HCT116 (cell line): ENCODE measurements around the gene FERMT1. TPM values are rescaled to one million over a fixed set of nuclear protein-coding genes. Genes with fewer than 3 reads are reported as not detected.
A peak's percentile ranks its signal among the peaks of the same experiment; 100 is the strongest.

Experiments
- CBX3 ChIP-seq: IDR thresholded peaks from 2 replicates; pipeline ENCODE4 v1.6.1; 2012; ENCODE audit warnings: low read depth
- CEBPB ChIP-seq: IDR thresholded peaks from 2 replicates; pipeline ENCODE4 v1.6.1; 2012; ENCODE audit warnings: low read depth
- EGR1 ChIP-seq: IDR thresholded peaks from 2 replicates; pipeline ENCODE4 v1.6.1; 2012; ENCODE audit warnings: low read depth
- ELF1 ChIP-seq: IDR thresholded peaks from 2 replicates; pipeline ENCODE4 v1.6.1; 2012; ENCODE audit warnings: low read depth, borderline replicate concordance
- EZH2phosphoT487 ChIP-seq: fragments of 200-600 bp; IDR thresholded peaks from 2 replicates; pipeline ENCODE4 v1.6.1; 2018; ENCODE audit warnings: antibody characterized with exemption, borderline replicate concordance
- FOSL1 ChIP-seq: IDR thresholded peaks from 2 replicates; pipeline ENCODE4 v1.6.1; 2012; ENCODE audit warnings: low read depth
- JUND ChIP-seq: IDR thresholded peaks from 2 replicates; pipeline ENCODE4 v1.6.1; 2012
- POLR2A ChIP-seq: IDR thresholded peaks from 2 replicates; pipeline ENCODE4 v1.7.0; 2011; ENCODE audit warnings: borderline replicate concordance; ENCODE audit not compliant: insufficient read depth, insufficient read length; ENCODE audit errors: extremely low read depth
- POLR2AphosphoS5 ChIP-seq: IDR thresholded peaks from 2 replicates; pipeline ENCODE4 v1.6.1; 2011; ENCODE audit warnings: mild to moderate bottlenecking, low read depth, low read length, moderate library complexity
- SIN3A ChIP-seq: IDR thresholded peaks from 2 replicates; pipeline ENCODE4 v1.6.1; 2012; ENCODE audit warnings: low read depth
- SRF ChIP-seq: IDR thresholded peaks from 2 replicates; pipeline ENCODE4 v1.6.1; 2012; ENCODE audit warnings: low read depth
- TCF7L2 ChIP-seq: IDR thresholded peaks from 2 replicates; pipeline ENCODE4 v1.7.0; 2011; ENCODE audit warnings: borderline replicate concordance, inconsistent platforms; ENCODE audit not compliant: insufficient read depth, insufficient read length; ENCODE audit errors: extremely low read depth
- total RNA-seq: library from RNA; stranded (reverse); gene quantifications from one replicate; pipeline ENCODE4 v1.2.1, GENCODE V29; 2021; ENCODE audit not compliant: unreplicated experiment
- TF ChIP-seq, protein P1 (sequence below), 3 experiments: fragments of 200-600 bp in 1 of 3; sonication (generic) in 1 of 3; IDR thresholded peaks in 2 of 3; conservative IDR thresholded peaks in 1 of 3; 2 replicates each; pipeline ENCODE4 v1.5.1; 2012 to 2017; ENCODE audit warnings: low read depth in 2 of 3, low read length in 2 of 3, antibody characterized with exemption in 1 of 3, borderline replicate concordance in 1 of 3, control low read depth in 1 of 3, mild to moderate bottlenecking in 1 of 3, mixed read lengths in 1 of 3, mixed run types in 1 of 3, moderate library complexity in 1 of 3; ENCODE audit not compliant: insufficient read depth in 1 of 3
- TF ChIP-seq, protein P2 (sequence below): IDR thresholded peaks from 2 replicates; pipeline ENCODE4 v1.6.1; 2012; ENCODE audit warnings: low read depth
- TF ChIP-seq, protein P3 (sequence below): IDR thresholded peaks from 2 replicates; pipeline ENCODE4 v1.6.1; 2012

Gene FERMT1
- total RNA-seq, 1 experiment from 2014 or later, result 34.9 TPM

DNA sequence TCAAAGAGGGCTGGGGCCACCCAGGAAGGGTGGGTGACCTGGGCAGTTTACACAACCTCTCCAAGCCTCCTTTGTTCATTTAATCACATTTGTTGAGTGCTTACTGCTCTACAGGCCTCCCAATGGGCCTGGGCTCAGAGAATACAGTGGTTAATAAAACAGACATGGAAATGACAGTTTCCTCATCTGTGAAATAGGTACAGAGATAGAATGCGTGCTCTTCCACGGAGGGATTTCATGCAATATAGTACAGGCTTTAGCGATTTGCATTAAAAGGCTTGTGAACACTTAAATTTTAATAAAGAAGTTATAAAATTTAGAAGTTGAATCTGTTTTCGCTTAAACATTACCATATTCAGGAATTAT lies 802 bp upstream of the FERMT1 start (continued):
- TF ChIP-seq, protein P1, sequence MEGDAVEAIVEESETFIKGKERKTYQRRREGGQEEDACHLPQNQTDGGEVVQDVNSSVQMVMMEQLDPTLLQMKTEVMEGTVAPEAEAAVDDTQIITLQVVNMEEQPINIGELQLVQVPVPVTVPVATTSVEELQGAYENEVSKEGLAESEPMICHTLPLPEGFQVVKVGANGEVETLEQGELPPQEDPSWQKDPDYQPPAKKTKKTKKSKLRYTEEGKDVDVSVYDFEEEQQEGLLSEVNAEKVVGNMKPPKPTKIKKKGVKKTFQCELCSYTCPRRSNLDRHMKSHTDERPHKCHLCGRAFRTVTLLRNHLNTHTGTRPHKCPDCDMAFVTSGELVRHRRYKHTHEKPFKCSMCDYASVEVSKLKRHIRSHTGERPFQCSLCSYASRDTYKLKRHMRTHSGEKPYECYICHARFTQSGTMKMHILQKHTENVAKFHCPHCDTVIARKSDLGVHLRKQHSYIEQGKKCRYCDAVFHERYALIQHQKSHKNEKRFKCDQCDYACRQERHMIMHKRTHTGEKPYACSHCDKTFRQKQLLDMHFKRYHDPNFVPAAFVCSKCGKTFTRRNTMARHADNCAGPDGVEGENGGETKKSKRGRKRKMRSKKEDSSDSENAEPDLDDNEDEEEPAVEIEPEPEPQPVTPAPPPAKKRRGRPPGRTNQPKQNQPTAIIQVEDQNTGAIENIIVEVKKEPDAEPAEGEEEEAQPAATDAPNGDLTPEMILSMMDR (IDR thresholded peaks at IDR 0.05 in 2 of 3, conservative IDR thresholded peaks at IDR 0.05 in 1 of 3; ENCODE audit: borderline replicate concordance in 1 of 3, insufficient read depth in 1 of 3, low read depth in 2 of 3, low read length in 2 of 3), result no peak
- TF ChIP-seq EGR1 (no peak), CBX3 (no peak), CEBPB (0 out of 2 replicates have a peak, but pooled peaks have one; percentile 73), FOSL1 (no peak), POLR2AphosphoS5 (no peak), SRF (no peak), JUND (peak; percentile 55; the same call in 1 of the 2 replicates), SIN3A (no peak), TCF7L2 (no peak), ELF1 (no peak), POLR2A (no peak), EZH2phosphoT487 (no peak)
- TF ChIP-seq, protein P2, sequence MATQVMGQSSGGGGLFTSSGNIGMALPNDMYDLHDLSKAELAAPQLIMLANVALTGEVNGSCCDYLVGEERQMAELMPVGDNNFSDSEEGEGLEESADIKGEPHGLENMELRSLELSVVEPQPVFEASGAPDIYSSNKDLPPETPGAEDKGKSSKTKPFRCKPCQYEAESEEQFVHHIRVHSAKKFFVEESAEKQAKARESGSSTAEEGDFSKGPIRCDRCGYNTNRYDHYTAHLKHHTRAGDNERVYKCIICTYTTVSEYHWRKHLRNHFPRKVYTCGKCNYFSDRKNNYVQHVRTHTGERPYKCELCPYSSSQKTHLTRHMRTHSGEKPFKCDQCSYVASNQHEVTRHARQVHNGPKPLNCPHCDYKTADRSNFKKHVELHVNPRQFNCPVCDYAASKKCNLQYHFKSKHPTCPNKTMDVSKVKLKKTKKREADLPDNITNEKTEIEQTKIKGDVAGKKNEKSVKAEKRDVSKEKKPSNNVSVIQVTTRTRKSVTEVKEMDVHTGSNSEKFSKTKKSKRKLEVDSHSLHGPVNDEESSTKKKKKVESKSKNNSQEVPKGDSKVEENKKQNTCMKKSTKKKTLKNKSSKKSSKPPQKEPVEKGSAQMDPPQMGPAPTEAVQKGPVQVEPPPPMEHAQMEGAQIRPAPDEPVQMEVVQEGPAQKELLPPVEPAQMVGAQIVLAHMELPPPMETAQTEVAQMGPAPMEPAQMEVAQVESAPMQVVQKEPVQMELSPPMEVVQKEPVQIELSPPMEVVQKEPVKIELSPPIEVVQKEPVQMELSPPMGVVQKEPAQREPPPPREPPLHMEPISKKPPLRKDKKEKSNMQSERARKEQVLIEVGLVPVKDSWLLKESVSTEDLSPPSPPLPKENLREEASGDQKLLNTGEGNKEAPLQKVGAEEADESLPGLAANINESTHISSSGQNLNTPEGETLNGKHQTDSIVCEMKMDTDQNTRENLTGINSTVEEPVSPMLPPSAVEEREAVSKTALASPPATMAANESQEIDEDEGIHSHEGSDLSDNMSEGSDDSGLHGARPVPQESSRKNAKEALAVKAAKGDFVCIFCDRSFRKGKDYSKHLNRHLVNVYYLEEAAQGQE, result no peak
- TF ChIP-seq, protein P3, sequence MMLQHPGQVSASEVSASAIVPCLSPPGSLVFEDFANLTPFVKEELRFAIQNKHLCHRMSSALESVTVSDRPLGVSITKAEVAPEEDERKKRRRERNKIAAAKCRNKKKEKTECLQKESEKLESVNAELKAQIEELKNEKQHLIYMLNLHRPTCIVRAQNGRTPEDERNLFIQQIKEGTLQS, result no peak
